Stimulated activated CD4-positive, alpha-beta T cell treated with anti-CD3 and anti-CD28 coated beads, TNF-alpha, amount 100 ng/mL, for 24 hours (primary cell): ENCODE measurements around the gene CCL7.
"Not testable (repeated sequence)": the region's sequence is repeated elsewhere in the genome, so short reads cannot be mapped to it uniquely, and the experiment has no call there.

Experiments used
- DNase-seq, 3 experiments: peaks; one replicate each; pipeline ENCODE4 v3.0.0-alpha.2; 2020; ENCODE audit warnings: low read depth in 3 of 3

The CCL7 gene

GRCh38 chr17:34269969-34270368 is at the start of gene CCL7:
Gene CCL7, plus strand, starts transcription at chr17:34270221. Its CDS starts 70 bp downstream, at chr17:34270291.
- DNase-seq, result no peak

- no peak for DNase-seq
These were observed 49.1 kb upstream of the CCL7 start for GRCh38 chr17:34220752-34221395.

GRCh38 chr17:34221411-34221810 is 48.6 kb upstream of the CCL7 start:
- no peak for DNase-seq

GRCh38 chr17:34222722-34223497 is 47.1 kb upstream of the CCL7 start:
- no peak for DNase-seq

- no peak for DNase-seq
These were observed 45.0 kb upstream of the CCL7 start for GRCh38 chr17:34225046-34225445.

- no peak for DNase-seq
These were observed 43.8 kb upstream of the CCL7 start for GRCh38 chr17:34226011-34226743.

GRCh38 chr17:34226744-34227034 is 43.3 kb upstream of the CCL7 start:
- no peak for DNase-seq

GRCh38 chr17:34227293-34227692 is 42.7 kb upstream of the CCL7 start:
- not testable (repeated sequence) for DNase-seq

- DNase-seq, result no peak
These were observed 42.3 kb upstream of the CCL7 start for GRCh38 chr17:34227707-34228106.

- DNase-seq, result no peak
These were observed 41.2 kb upstream of the CCL7 start for GRCh38 chr17:34228781-34229180.

GRCh38 chr17:34230342-34230741 is 39.7 kb upstream of the CCL7 start:
- no peak for DNase-seq

GRCh38 chr17:34234616-34235015 is 35.4 kb upstream of the CCL7 start:
- DNase-seq, result no peak

GRCh38 chr17:34235389-34236028 is 34.5 kb upstream of the CCL7 start:
- DNase-seq, result no peak

- DNase-seq, result no peak
These were observed 33.6 kb upstream of the CCL7 start for GRCh38 chr17:34236281-34236892.

GRCh38 chr17:34237458-34237857 is 32.6 kb upstream of the CCL7 start:
- no peak for DNase-seq

- DNase-seq, result no peak
These were observed 29.0 kb upstream of the CCL7 start for GRCh38 chr17:34241062-34241461.

GRCh38 chr17:34242587-34243363 is 27.2 kb upstream of the CCL7 start:
- no peak for DNase-seq

- DNase-seq, result no peak
These were observed 26.4 kb upstream of the CCL7 start for GRCh38 chr17:34243364-34244320.

- DNase-seq, result no peak
These were observed 24.6 kb upstream of the CCL7 start for GRCh38 chr17:34245351-34245905.

- DNase-seq, result no peak
These were observed 23.6 kb upstream of the CCL7 start for GRCh38 chr17:34246446-34246845.
